Muscle of back (tissue), 11 donors: Measurements from ENCODE around the gene CCDC88C. TPM values are rescaled to one million over a fixed set of nuclear protein-coding genes. Genes with fewer than 3 reads are reported as not detected.

Experiments
- DNase-seq, 3 donors: peaks; one replicate each; pipeline versions ENCODE4 v3.0.0 to v3.0.0-alpha.2; 2013
- polyA plus RNA-seq, 10 donors: library from polyadenylated mRNA; unstranded; fragments of 120-200 nt; gene quantifications; one replicate each; pipeline ENCODE4 v1.2.1, GENCODE V29; 2013; ENCODE audit not compliant: insufficient read length in 10 of 10

Gene CCDC88C
- polyA plus RNA-seq, 10 donors, result 8.3 to 15.5 (median 13.3) TPM

- DNase-seq, result no peak
Measured at GRCh38 chr14:91309756-91310280, 107.8 kb downstream of the CCDC88C start.

GRCh38 chr14:91308337-91308736 lies 109.3 kb downstream of the CCDC88C start:
- DNase-seq, result no peak

- DNase-seq, result no peak
Measured at GRCh38 chr14:91307652-91308051, 110.0 kb downstream of the CCDC88C start.

- DNase-seq, result no peak
Measured at GRCh38 chr14:91307046-91307445, 110.6 kb downstream of the CCDC88C start.

GRCh38 chr14:91306547-91306946 lies 111.1 kb downstream of the CCDC88C start:
- DNase-seq, result no peak

GRCh38 chr14:91305650-91306431 lies 111.8 kb downstream of the CCDC88C start:
- no peak for DNase-seq

GRCh38 chr14:91303924-91304229 lies 113.7 kb downstream of the CCDC88C start:
- DNase-seq, result no peak

- DNase-seq, result peak in 1 of 3 donors; percentile 46
Measured at GRCh38 chr14:91303091-91303923, 114.3 kb downstream of the CCDC88C start.

- no peak for DNase-seq
Measured at GRCh38 chr14:91302391-91302790, 115.2 kb downstream of the CCDC88C start.

- no peak for DNase-seq
Measured at GRCh38 chr14:91300957-91301356, 116.7 kb downstream of the CCDC88C start.

- no peak for DNase-seq
Measured at GRCh38 chr14:91300283-91300895, 117.2 kb downstream of the CCDC88C start.

- no peak for DNase-seq
Measured at GRCh38 chr14:91299121-91300115, 118.2 kb downstream of the CCDC88C start.

GRCh38 chr14:91298576-91298975 lies 119.0 kb downstream of the CCDC88C start:
- DNase-seq, result no peak

GRCh38 chr14:91297081-91297711 lies 120.4 kb downstream of the CCDC88C start:
- no peak for DNase-seq

- DNase-seq, result no peak
Measured at GRCh38 chr14:91295851-91296796, 121.5 kb downstream of the CCDC88C start.

GRCh38 chr14:91295276-91295845 lies 122.3 kb downstream of the CCDC88C start:
- no peak for DNase-seq

GRCh38 chr14:91294153-91294552 lies 123.5 kb downstream of the CCDC88C start:
- DNase-seq, result peak in 1 of 3 donors; percentile 46

GRCh38 chr14:91293281-91293680 lies 124.3 kb downstream of the CCDC88C start:
- DNase-seq, result no peak

GRCh38 chr14:91292491-91292890 lies 125.1 kb downstream of the CCDC88C start:
- no peak for DNase-seq
